HG03575 (cell line): ENCODE data around the gene VPS26B.

Experiments used
- ATAC-seq: cut with Tn5 transposase; IDR thresholded peaks from one replicate; pipeline ENCODE4 v1.9.1; 2021; ENCODE audit not compliant: unreplicated experiment, insufficient number of reproducible peaks, low FRiP score; ENCODE audit errors: extremely low read depth

Gene VPS26B

GRCh38 chr11:134294664-134295063 lies 70.2 kb downstream of the VPS26B start:
- ATAC-seq: no peak
